Smooth muscle cell (in vitro differentiated cells): ENCODE results near the gene IDH2. TPM values are rescaled to one million over a fixed set of nuclear protein-coding genes. Genes with fewer than 3 reads are reported as not detected.

Experiments
- DNase-seq: peaks from one replicate; lab custom pipeline; 2025; ENCODE audit not compliant: unreplicated experiment; lab: John Stamatoyannopoulos, UW
- H2AFZ ChIP-seq: fragments of 200-600 bp; sonication (generic); 2 replicates; pipeline ENCODE4 v1.6.0; 2016; ENCODE audit warnings: antibody characterized with exemption, low read depth, mild to moderate bottlenecking
- H3F3A ChIP-seq: fragments of 200-600 bp; sonication (generic); 2 replicates; pipeline ENCODE4 v1.6.0; 2017; ENCODE audit warnings: antibody characterized with exemption, low read depth
- H3K27ac ChIP-seq: fragments of 200-600 bp; sonication (generic); 2 replicates; pipeline ENCODE4 v1.5.1; 2016; ENCODE audit warnings: low read depth, mild to moderate bottlenecking
- H3K27me3 ChIP-seq: fragments of 200-600 bp; sonication (generic); 2 replicates; pipeline ENCODE4 v1.6.1; 2016; ENCODE audit warnings: low read depth, mild to moderate bottlenecking
- H3K36me3 ChIP-seq: fragments of 200-600 bp; sonication (generic); 2 replicates; pipeline ENCODE4 v1.5.1; 2016; ENCODE audit warnings: low read depth
- H3K4me1 ChIP-seq: fragments of 200-600 bp; sonication (generic); 2 replicates; pipeline ENCODE4 v1.5.1; 2016; ENCODE audit warnings: low read depth
- H3K4me2 ChIP-seq: fragments of 200-600 bp; sonication (generic); 2 replicates; pipeline ENCODE4 v1.6.0; 2016; ENCODE audit warnings: mild to moderate bottlenecking
- H3K4me3 ChIP-seq: fragments of 200-600 bp; sonication (generic); 2 replicates; pipeline ENCODE4 v1.5.1; 2016; ENCODE audit warnings: mild to moderate bottlenecking
- H3K79me2 ChIP-seq: fragments of 200-600 bp; sonication (generic); 2 replicates; pipeline ENCODE4 v1.6.0; 2016; ENCODE audit warnings: low read depth, mild to moderate bottlenecking
- H3K9ac ChIP-seq: fragments of 200-600 bp; sonication (generic); 2 replicates; pipeline ENCODE4 v1.6.0; 2016; ENCODE audit warnings: low read depth
- H3K9me3 ChIP-seq: fragments of 200-600 bp; sonication (generic); replicated peaks from 2 replicates; pipeline ENCODE4 v1.5.1; 2016; ENCODE audit warnings: low read depth
- H4K20me1 ChIP-seq: fragments of 200-600 bp; sonication (generic); 2 replicates; pipeline ENCODE4 v1.6.0; 2016; ENCODE audit warnings: low read depth
- WGBS: methylation state at CpG from one replicate; pipeline ENCODE4 v1.1.7; 2016; ENCODE audit warnings: low lambda C conversion rate; 5-methylcytosine and 5-hydroxymethylcytosine counted together
- polyA plus RNA-seq: library from polyadenylated mRNA; unstranded; fragments of >200 nt; fragmentation: Nextera tagmentation; extraction: Ambion mirVana; gene quantifications from 2 replicates; pipeline ENCODE4 v1.2.1, GENCODE V29; 2016
- total RNA-seq: library from RNA; depleted of rRNA; stranded (reverse); fragments of >200 nt; gene quantifications from 2 replicates; pipeline ENCODE4 v1.2.3, GENCODE V29; 2014
- TF ChIP-seq, protein P1 (sequence below): fragments of 200-600 bp; sonication (generic); IDR thresholded peaks from 2 replicates; pipeline ENCODE4 v1.5.1; 2017; ENCODE audit warnings: borderline replicate concordance, mild to moderate bottlenecking, antibody characterized with exemption; ENCODE audit not compliant: insufficient read depth, poor library complexity, severe bottlenecking

The IDH2 gene
- total and polyA plus RNA-seq, 2 experiments from 2014 or later, result 67.9 to 278 TPM

GRCh38 chr15:90058308-90058707, 44.0 kb downstream of the IDH2 start:
- H3F3A ChIP-seq, result no peaks in the 10 kb centered on the region
- peaks cover 21% of the 10 kb centered on the region for H4K20me1 ChIP-seq
- H3K79me2 ChIP-seq, result peaks cover 9% of the 10 kb centered on the region
- H3K9me3 ChIP-seq, result no peaks in the 10 kb centered on the region
- H2AFZ ChIP-seq, result no peak overlapping the region
- peaks cover 23% of the 10 kb centered on the region for H3K4me1 ChIP-seq
- no peak overlapping the region for H3K4me2 ChIP-seq
- WGBS, result 92% methylated on average over 4 of the region's 4 CpGs
- no peak overlapping the region for H3K9ac ChIP-seq
- no peaks in the 10 kb centered on the region for H3K27me3 ChIP-seq
- H3K4me3 ChIP-seq, result no peak overlapping the region
- TF ChIP-seq, protein P1, sequence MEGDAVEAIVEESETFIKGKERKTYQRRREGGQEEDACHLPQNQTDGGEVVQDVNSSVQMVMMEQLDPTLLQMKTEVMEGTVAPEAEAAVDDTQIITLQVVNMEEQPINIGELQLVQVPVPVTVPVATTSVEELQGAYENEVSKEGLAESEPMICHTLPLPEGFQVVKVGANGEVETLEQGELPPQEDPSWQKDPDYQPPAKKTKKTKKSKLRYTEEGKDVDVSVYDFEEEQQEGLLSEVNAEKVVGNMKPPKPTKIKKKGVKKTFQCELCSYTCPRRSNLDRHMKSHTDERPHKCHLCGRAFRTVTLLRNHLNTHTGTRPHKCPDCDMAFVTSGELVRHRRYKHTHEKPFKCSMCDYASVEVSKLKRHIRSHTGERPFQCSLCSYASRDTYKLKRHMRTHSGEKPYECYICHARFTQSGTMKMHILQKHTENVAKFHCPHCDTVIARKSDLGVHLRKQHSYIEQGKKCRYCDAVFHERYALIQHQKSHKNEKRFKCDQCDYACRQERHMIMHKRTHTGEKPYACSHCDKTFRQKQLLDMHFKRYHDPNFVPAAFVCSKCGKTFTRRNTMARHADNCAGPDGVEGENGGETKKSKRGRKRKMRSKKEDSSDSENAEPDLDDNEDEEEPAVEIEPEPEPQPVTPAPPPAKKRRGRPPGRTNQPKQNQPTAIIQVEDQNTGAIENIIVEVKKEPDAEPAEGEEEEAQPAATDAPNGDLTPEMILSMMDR, result no peak
- no peaks in the 10 kb centered on the region for H3K36me3 ChIP-seq
- no peak for DNase-seq
- no peak overlapping the region for H3K27ac ChIP-seq

- Histone ChIP-seq H3K9ac (no peak overlapping the region), H3K4me3 (no peak overlapping the region), H2AFZ (no peak overlapping the region), H4K20me1 (peaks cover 27% of the 10 kb centered on the region), H3K9me3 (no peaks in the 10 kb centered on the region), H3K4me1 (peaks cover 7% of the 10 kb centered on the region), H3K79me2 (peaks cover 5% of the 10 kb centered on the region), H3K27ac (no peak overlapping the region), H3K4me2 (no peak overlapping the region), H3K27me3 (no peaks in the 10 kb centered on the region), H3K36me3 (no peaks in the 10 kb centered on the region), H3F3A (no peaks in the 10 kb centered on the region)
- 94% methylated on average over 7 of the region's 7 CpGs for WGBS
- TF ChIP-seq, protein P1, result no peak
- no peak for DNase-seq
Observed at GRCh38 chr15:90056529-90056928, 45.7 kb downstream of the IDH2 start.

- Histone ChIP-seq H3K27ac (no peak overlapping the region), H3K4me2 (no peak overlapping the region), H2AFZ (no peak overlapping the region), H3K9ac (no peak overlapping the region), H4K20me1 (peaks cover 35% of the 10 kb centered on the region), H3F3A (no peaks in the 10 kb centered on the region), H3K9me3 (no peaks in the 10 kb centered on the region), H3K4me3 (no peak overlapping the region), H3K27me3 (no peaks in the 10 kb centered on the region), H3K4me1 (peaks cover 6% of the 10 kb centered on the region), H3K79me2 (peaks cover 11% of the 10 kb centered on the region), H3K36me3 (no peaks in the 10 kb centered on the region)
- no peak for DNase-seq
- 87% methylated on average over 7 of the region's 7 CpGs for WGBS
- TF ChIP-seq, protein P1, result no peak
Observed at GRCh38 chr15:90055182-90055581, 47.1 kb downstream of the IDH2 start.

- Histone ChIP-seq H4K20me1 (peaks cover 40% of the 10 kb centered on the region), H3K27ac (no peak overlapping the region), H3F3A (no peaks in the 10 kb centered on the region), H3K27me3 (no peaks in the 10 kb centered on the region), H3K9ac (no peak overlapping the region), H3K36me3 (no peaks in the 10 kb centered on the region), H3K9me3 (no peaks in the 10 kb centered on the region), H3K4me2 (no peak overlapping the region), H3K79me2 (peaks cover 13% of the 10 kb centered on the region), H3K4me3 (no peak overlapping the region), H3K4me1 (peaks cover 6% of the 10 kb centered on the region), H2AFZ (no peak overlapping the region)
- TF ChIP-seq, protein P1, result no peak
- DNase-seq, result no peak
- WGBS, result 51% methylated on average over 7 of the region's 7 CpGs
Observed at GRCh38 chr15:90054618-90055097, 47.6 kb downstream of the IDH2 start.
